Right hindlimb (tissue), 1 donor: ENCODE data around the gene UGT2B10.
"Not testable (repeated sequence)": the region's sequence is repeated elsewhere in the genome, so short reads cannot be mapped to it uniquely, and the experiment has no call there.

Source experiments
- DNase-seq: peaks from one replicate; pipeline ENCODE4 v3.0.0-alpha.2; 2018

Gene UGT2B10

GRCh38 chr4:68815617-68816409, at the start of gene UGT2B10:
TSS of gene UGT2B10 (plus strand) at chr4:68815994. CDS start at chr4:68816020, 26 bp downstream.
- not testable (repeated sequence) for DNase-seq

- DNase-seq = not testable (repeated sequence)
Observed at GRCh38 chr4:68771836-68772235, 44.0 kb upstream of the UGT2B10 start.

- no peak for DNase-seq
Observed at GRCh38 chr4:68773699-68774098, 42.1 kb upstream of the UGT2B10 start.

GRCh38 chr4:68780232-68780631, 35.6 kb upstream of the UGT2B10 start:
- DNase-seq = no peak

GRCh38 chr4:68797048-68797447, 18.7 kb upstream of the UGT2B10 start:
- DNase-seq = no peak

GRCh38 chr4:68797618-68798017, 18.2 kb upstream of the UGT2B10 start:
- no peak for DNase-seq

- no peak for DNase-seq
Observed at GRCh38 chr4:68803013-68803412, 12.8 kb upstream of the UGT2B10 start.

- DNase-seq = no peak
Observed at GRCh38 chr4:68808060-68808459, 7.7 kb upstream of the UGT2B10 start.

GRCh38 chr4:68810919-68811318, 4.9 kb upstream of the UGT2B10 start:
- DNase-seq = no peak

- DNase-seq = not testable (repeated sequence)
Observed at GRCh38 chr4:68816410-68817265, 844 bp downstream of the UGT2B10 start.

- DNase-seq = no peak
Observed at GRCh38 chr4:68817386-68817785, 1.6 kb downstream of the UGT2B10 start.

- not testable (repeated sequence) for DNase-seq
Observed at GRCh38 chr4:68818030-68818462, 2.3 kb downstream of the UGT2B10 start.

- no peak for DNase-seq
Observed at GRCh38 chr4:68831642-68832041, 15.8 kb downstream of the UGT2B10 start.

GRCh38 chr4:68850293-68850692, 34.5 kb downstream of the UGT2B10 start:
- DNase-seq = no peak

GRCh38 chr4:68855771-68856170, 40.0 kb downstream of the UGT2B10 start:
- no peak for DNase-seq

GRCh38 chr4:68858039-68858438, 42.2 kb downstream of the UGT2B10 start:
- DNase-seq = no peak

- DNase-seq = no peak
Observed at GRCh38 chr4:68859655-68860054, 43.9 kb downstream of the UGT2B10 start.

GRCh38 chr4:68861057-68861456, 45.3 kb downstream of the UGT2B10 start:
- no peak for DNase-seq

GRCh38 chr4:68864438-68865187, 48.8 kb downstream of the UGT2B10 start:
- DNase-seq = no peak

GRCh38 chr4:68865188-68865638, 49.4 kb downstream of the UGT2B10 start:
- no peak for DNase-seq

- DNase-seq = no peak
Observed at GRCh38 chr4:68865760-68866159, 50.0 kb downstream of the UGT2B10 start.

GRCh38 chr4:68869274-68869773, 53.5 kb downstream of the UGT2B10 start:
- no peak for DNase-seq
